ENCODE measurements around the gene VPS11. TPM values are rescaled to one million over a fixed set of nuclear protein-coding genes. Genes with fewer than 3 reads are reported as not detected.

VPS11 gene
- total RNA-seq, 1 experiment from 2014 or later: 18.6 TPM

DNA sequence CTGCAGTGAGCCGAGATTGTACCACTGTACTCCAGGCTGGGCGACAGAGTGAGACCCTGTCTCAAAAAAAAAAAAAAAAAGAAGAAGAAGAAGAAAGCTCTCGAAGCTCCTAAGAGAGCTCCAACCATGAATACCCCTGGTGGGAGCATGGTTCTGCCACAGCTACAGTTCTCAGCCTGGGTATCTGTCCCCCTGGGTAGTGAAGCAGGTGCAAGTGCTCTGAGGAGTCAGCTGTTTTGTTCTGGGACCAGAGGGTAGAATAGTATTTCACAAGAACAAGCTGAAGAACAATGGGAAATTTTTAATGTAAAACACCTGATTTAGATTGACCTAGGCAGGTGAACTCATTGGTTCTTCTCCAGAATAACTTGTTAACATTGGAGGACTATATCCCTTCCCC is 6.4 kb upstream of the VPS11 start:
- no peak overlapping the region for H2AK5ac ChIP-seq (ENCODE audit: insufficient read length, low read length)
- H2BK20ac ChIP-seq (ENCODE audit: low read depth, low read length, poor library complexity, severe bottlenecking): no peak overlapping the region
- WGBS (ENCODE audit: extremely low coverage, insufficient read length, low lambda C conversion rate): no CpG with 5 or more reads among the region's 3 CpGs
- H2BK5ac ChIP-seq (ENCODE audit: insufficient read length, low read length): no peak overlapping the region
- H4K5ac ChIP-seq (ENCODE audit: insufficient read length, low read depth, low read length): no peak overlapping the region
- H2BK15ac ChIP-seq (ENCODE audit: low read depth, low read length): no peak overlapping the region
- H3K36me3 Mint-ChIP-seq (ENCODE audit: insufficient read depth in 1 of 3, low read depth in 3 of 3): peaks cover 2 to 9% (median 4%) of the 10 kb centered on the region in 3 experiments; a peak in 5 of 7 replicates
- H3K4me3 Mint-ChIP-seq: no peak overlapping the region
- H3K9me3 ChIP-seq (ENCODE audit: control insufficient read depth, low read depth, low read length): no peaks in the 10 kb centered on the region
- no peak overlapping the region for H4K8ac ChIP-seq (replicated peaks; ENCODE audit: insufficient read length, low read depth, low read length)
- no peaks in the 10 kb centered on the region for H4K20me1 ChIP-seq (ENCODE audit: control insufficient read depth, insufficient read depth, insufficient read length)
- H3K9ac ChIP-seq (ENCODE audit: extremely low read depth, insufficient read length, low read length): no peak overlapping the region
- H2BK120ac ChIP-seq (ENCODE audit: low read depth, low read length, poor library complexity, severe bottlenecking): no peak overlapping the region
- H3K27ac ChIP-seq (ENCODE audit: insufficient read length, low read depth, low read length): no peak overlapping the region
- H3K23me2 ChIP-seq (ENCODE audit: insufficient read length, low read depth, low read length, poor library complexity, severe bottlenecking): peaks cover 3% of the 10 kb centered on the region
- H3K23ac ChIP-seq (ENCODE audit: insufficient read length, low read depth, low read length): no peak overlapping the region
- DNase-seq: no peak
- no peaks in the 10 kb centered on the region for H3K4me1 ChIP-seq (ENCODE audit: insufficient read depth, low read length)
- H3K4me1 Mint-ChIP-seq: peaks cover 5 to 11% of the 10 kb centered on the region in 2 experiments
- H3K27me3 ChIP-seq (ENCODE audit: insufficient read depth, low read length): no peaks in the 10 kb centered on the region
- no peak overlapping the region for H3K27ac Mint-ChIP-seq
- TF ChIP-seq, protein P1, sequence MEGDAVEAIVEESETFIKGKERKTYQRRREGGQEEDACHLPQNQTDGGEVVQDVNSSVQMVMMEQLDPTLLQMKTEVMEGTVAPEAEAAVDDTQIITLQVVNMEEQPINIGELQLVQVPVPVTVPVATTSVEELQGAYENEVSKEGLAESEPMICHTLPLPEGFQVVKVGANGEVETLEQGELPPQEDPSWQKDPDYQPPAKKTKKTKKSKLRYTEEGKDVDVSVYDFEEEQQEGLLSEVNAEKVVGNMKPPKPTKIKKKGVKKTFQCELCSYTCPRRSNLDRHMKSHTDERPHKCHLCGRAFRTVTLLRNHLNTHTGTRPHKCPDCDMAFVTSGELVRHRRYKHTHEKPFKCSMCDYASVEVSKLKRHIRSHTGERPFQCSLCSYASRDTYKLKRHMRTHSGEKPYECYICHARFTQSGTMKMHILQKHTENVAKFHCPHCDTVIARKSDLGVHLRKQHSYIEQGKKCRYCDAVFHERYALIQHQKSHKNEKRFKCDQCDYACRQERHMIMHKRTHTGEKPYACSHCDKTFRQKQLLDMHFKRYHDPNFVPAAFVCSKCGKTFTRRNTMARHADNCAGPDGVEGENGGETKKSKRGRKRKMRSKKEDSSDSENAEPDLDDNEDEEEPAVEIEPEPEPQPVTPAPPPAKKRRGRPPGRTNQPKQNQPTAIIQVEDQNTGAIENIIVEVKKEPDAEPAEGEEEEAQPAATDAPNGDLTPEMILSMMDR (conservative IDR thresholded peaks at IDR 0.05): no peak
- H3K27me3 Mint-ChIP-seq (ENCODE audit: low read depth): no peaks in the 10 kb centered on the region
- H3K18ac ChIP-seq (ENCODE audit: insufficient read length, low read depth, low read length): no peak overlapping the region
- no peak overlapping the region for H2AFZ ChIP-seq (ENCODE audit: low read length)
- no peak overlapping the region for H3T11ph ChIP-seq (ENCODE audit: low read length)
- H3K14ac ChIP-seq (ENCODE audit: insufficient read depth, low read length): no peak overlapping the region
- peaks cover 0 to 2% of the 10 kb centered on the region in 2 experiments; a peak in 3 of 5 replicates for H3K9me3 Mint-ChIP-seq
- peaks cover 2% of the 10 kb centered on the region; the same call in 1 of the 2 replicates for H3K79me2 ChIP-seq (ENCODE audit: insufficient read depth, low read length)
- H3K4me2 ChIP-seq (ENCODE audit: insufficient read depth, insufficient read length, low read length): no peak overlapping the region
- H3K56ac ChIP-seq (ENCODE audit: insufficient read length, low read depth, low read length): no peak overlapping the region
- H3K79me1 ChIP-seq (ENCODE audit: insufficient read depth, low read depth, low read length, poor library complexity, severe bottlenecking): no peaks in the 10 kb centered on the region
- no peak overlapping the region for H3K4ac ChIP-seq (ENCODE audit: low read depth, low read length)
- H2BK12ac ChIP-seq (ENCODE audit: insufficient read length, low read depth, low read length): no peak overlapping the region
- no peak overlapping the region for H4K91ac ChIP-seq (ENCODE audit: insufficient read length, low read depth, low read length)

Measured in H9 (cell line).